GM21723 (cell line): Measurements from ENCODE around the gene ZNF598.

Source experiments
- ATAC-seq: cut with Tn5 transposase; IDR thresholded peaks from one replicate; pipeline ENCODE4 v1.9.1; 2021; ENCODE audit warnings: mild to moderate bottlenecking, moderate library complexity; ENCODE audit not compliant: unreplicated experiment

Gene ZNF598

GRCh38 chr16:2008009-2008526 lies 1.6 kb downstream of the ZNF598 start:
- ATAC-seq: no peak

GRCh38 chr16:2007081-2007836 lies 2.4 kb downstream of the ZNF598 start:
- no peak for ATAC-seq

- no peak for ATAC-seq
Measured at GRCh38 chr16:2006317-2006716, 3.3 kb downstream of the ZNF598 start.

- no peak for ATAC-seq
Measured at GRCh38 chr16:2005646-2006045, 4.0 kb downstream of the ZNF598 start.

- ATAC-seq: no peak
Measured at GRCh38 chr16:2004795-2005517, 4.7 kb downstream of the ZNF598 start.

- ATAC-seq: no peak
Measured at GRCh38 chr16:2003827-2004641, 5.6 kb downstream of the ZNF598 start.

- no peak for ATAC-seq
Measured at GRCh38 chr16:2003231-2003826, 6.3 kb downstream of the ZNF598 start.

GRCh38 chr16:2002406-2003230 lies 7.0 kb downstream of the ZNF598 start:
- no peak for ATAC-seq

- ATAC-seq: no peak
Measured at GRCh38 chr16:2001456-2002355, 7.9 kb downstream of the ZNF598 start.

- no peak for ATAC-seq
Measured at GRCh38 chr16:2001035-2001434, 8.6 kb downstream of the ZNF598 start.

GRCh38 chr16:1999866-2000514 lies 9.6 kb downstream of the ZNF598 start:
- ATAC-seq: no peak

GRCh38 chr16:1998852-1999801 lies 10.5 kb downstream of the ZNF598 start:
- ATAC-seq: no peak

- ATAC-seq: no peak
Measured at GRCh38 chr16:1998360-1998835, 11.2 kb downstream of the ZNF598 start.

- no peak for ATAC-seq
Measured at GRCh38 chr16:1997494-1998359, 11.9 kb downstream of the ZNF598 start.

GRCh38 chr16:1993731-1994131 lies 15.9 kb downstream of the ZNF598 start:
- no peak for ATAC-seq

- no peak for ATAC-seq
Measured at GRCh38 chr16:1992704-1993317, 16.8 kb downstream of the ZNF598 start.
